Body of pancreas (tissue), 4 donors: Measurements from ENCODE around the gene CLDN3.

Source experiments
- CTCF ChIP-seq, 7 experiments: fragments of 450-650 bp in 4 of 7; fragments of 200-600 bp in 3 of 7; sonication (generic) in 3 of 7; IDR thresholded peaks; one replicate each; pipeline ENCODE4 v1.5.1; 2016 to 2019; ENCODE audit warnings: antibody characterized with exemption in 7 of 7
- POLR2A ChIP-seq, 3 donors: fragments of 450-650 bp; IDR thresholded peaks; one replicate each; pipeline ENCODE4 v1.6.1; 2016; ENCODE audit warnings: antibody characterized with exemption in 3 of 3, mild to moderate bottlenecking in 2 of 3

GRCh38 chr7:73766556-73767229, 3.4 kb downstream of the CLDN3 start:
- TF ChIP-seq CTCF (IDR thresholded peaks at IDR 0.05) (no peak), POLR2A (IDR thresholded peaks at IDR 0.05) (no peak)
